Transverse colon (tissue), 4 donors: ENCODE results near the gene ARGLU1. TPM values are rescaled to one million over a fixed set of nuclear protein-coding genes. Genes with fewer than 3 reads are reported as not detected.

ENCODE experiments used
- DNase-seq: peaks from one replicate; pipeline ENCODE4 v3.0.0-alpha.2; 2019
- H3K27ac ChIP-seq, 4 donors: fragments of 200-600 bp; sonication (generic); 2 replicates each; pipeline ENCODE4 v1.5.1; 2016 to 2018; ENCODE audit warnings: inconsistent platforms in 4 of 4
- H3K27me3 ChIP-seq: fragments of 200-600 bp; sonication (generic); 2 replicates; pipeline ENCODE4 v1.5.1; 2017; ENCODE audit warnings: inconsistent platforms
- H3K36me3 ChIP-seq, 4 donors: fragments of 200-600 bp; sonication (generic); 2 replicates each; pipeline ENCODE4 v1.5.1; 2017 to 2019; ENCODE audit warnings: inconsistent platforms in 4 of 4
- H3K4me1 ChIP-seq, 4 donors: fragments of 200-600 bp; sonication (generic); 2 replicates each; pipeline ENCODE4 v1.5.1; 2017 to 2020; ENCODE audit warnings: inconsistent platforms in 4 of 4
- H3K4me3 ChIP-seq, 4 donors: fragments of 200-600 bp; sonication (generic); 1 replicate in 1 of 4; 2 replicates in 3 of 4; pipeline versions ENCODE4 v1.5.1 to v1.6.1; 2017 to 2019; ENCODE audit warnings: inconsistent platforms in 4 of 4
- H3K9me3 ChIP-seq, 2 donors: fragments of 200-600 bp; sonication (generic); 2 replicates each; pipeline ENCODE4 v1.5.1; 2017 to 2019; ENCODE audit warnings: inconsistent platforms in 2 of 2
- CTCF ChIP-seq, 5 experiments: fragments of 200-600 bp in 3 of 5; fragments of 450-650 bp in 2 of 5; sonication (generic) in 3 of 5; IDR thresholded peaks; 1 replicate in 2 of 5; 2 replicates in 3 of 5; pipeline ENCODE4 v1.5.1; 2016 to 2017; ENCODE audit warnings: antibody characterized with exemption in 5 of 5, inconsistent platforms in 3 of 5, mild to moderate bottlenecking in 2 of 5, moderate library complexity in 1 of 5
- EP300 ChIP-seq: sonication (generic); formaldehyde crosslinking; IDR thresholded peaks from one replicate; pipeline ENCODE4 v1.6.1; 2017; ENCODE audit warnings: antibody characterized with exemption, low read depth
- POLR2A ChIP-seq: fragments of 450-650 bp; IDR thresholded peaks from one replicate; pipeline ENCODE4 v1.6.1; 2016; ENCODE audit warnings: antibody characterized with exemption, mild to moderate bottlenecking, moderate library complexity
- POLR2AphosphoS5 ChIP-seq, 3 donors: sonication (generic); formaldehyde crosslinking; IDR thresholded peaks; one replicate each; pipeline ENCODE4 v1.6.1; 2016; ENCODE audit warnings: antibody characterized with exemption in 3 of 3
- WGBS, 2 donors: methylation state at CpG; one replicate each; pipeline ENCODE4 v1.1.5; 2018; ENCODE audit warnings: low coverage in 1 of 2; 5-methylcytosine and 5-hydroxymethylcytosine counted together
- in situ Hi-C, 4 donors: fragments of 200-750 bp; cut with MboI; loops; one replicate each; pipeline versions ENCODE4 v1.15.0 to v1.15.1; 2017; ENCODE audit warnings: low sequenced_read_pairs in 3 of 4, low pct_ligation_motif_present in 1 of 4, low pct_unique_long_range_greater_than_20kb in 1 of 4
- intact Hi-C: fragments of 100-400 bp; cut with DNase I; formaldehyde crosslinking; loops from one replicate; pipeline ENCODE4 v1.15.1; 2023; ENCODE audit warnings: low total_unique reads
- total RNA-seq, 4 donors: library from RNA; depleted of rRNA; stranded (reverse); fragments of >200 nt; gene quantifications; one replicate each; pipeline ENCODE4 v1.1.0, GENCODE V29; 2016

ARGLU1 gene
- total RNA-seq, 4 donors from 2014 or later, result 106 to 155 (median 155) TPM

- TF ChIP-seq POLR2AphosphoS5 (IDR thresholded peaks at IDR 0.05), result peak in 2 of 3 donors; percentile 3 to 30
- no peak for TF ChIP-seq POLR2A
- H3K4me3 ChIP-seq, result peak overlapping the region; percentile 45 to 88 (median 81)
- in situ Hi-C loops (loop anchor here in 2 of 4 donors (25.0 kb wide), 2 partner anchors 1947 to 1972 kb away; no protein-coding TSS in a partner anchor), intact Hi-C loops (no loop called here)
- peaks cover 3 to 37% (median 25%) of the 10 kb centered on the region in 4 donors for H3K4me1 ChIP-seq
- H3K36me3 ChIP-seq, result no peaks in the 10 kb centered on the region
- WGBS, 2 donors, result 9% methylated on average over 60 of the region's 66 CpGs; no CpG with 5 or more reads in 1 of the 2 donors
- no peaks in the 10 kb centered on the region for H3K9me3 ChIP-seq
- H3K27ac ChIP-seq, result peak overlapping the region; percentile 89 to 92 (median 91)
- H3K27me3 ChIP-seq, result peaks cover 7% of the 10 kb centered on the region
- peak; percentile 63 for DNase-seq
Observed at GRCh38 chr13:106533943-106534638, 33.8 kb downstream of the ARGLU1 start.

- no peaks in the 10 kb centered on the region for H3K9me3 ChIP-seq
- TF ChIP-seq POLR2A (peak; percentile 2), EP300 (no peak), POLR2AphosphoS5 (IDR thresholded peaks at IDR 0.05) (peak in 1 of 3 donors; percentile 29), CTCF (IDR thresholded peaks at IDR 0.05) (peak; percentile 26 to 65 (median 34))
- intact Hi-C loops, result no loop called here
Observed at GRCh38 chr13:106533101-106533942, 34.6 kb downstream of the ARGLU1 start.

GRCh38 chr13:106532111-106532929 is 35.6 kb downstream of the ARGLU1 start:
- H3K27ac ChIP-seq, result peak overlapping the region; percentile 89 to 92 (median 91)
- TF ChIP-seq CTCF (IDR thresholded peaks at IDR 0.05) (no peak), POLR2AphosphoS5 (IDR thresholded peaks at IDR 0.05) (no peak), EP300 (no peak), POLR2A (no peak)
- H3K4me3 ChIP-seq, result peak overlapping the region; percentile 14 to 88 (median 81)
- intact Hi-C loops, result no loop called here
- peaks cover 4 to 54% (median 34%) of the 10 kb centered on the region in 4 donors for H3K4me1 ChIP-seq
- in situ Hi-C loops, result loop anchor here in 2 of 4 donors (25.0 kb wide), 2 partner anchors 1945 to 1970 kb away; no protein-coding TSS in a partner anchor
- peaks cover 7% of the 10 kb centered on the region for H3K27me3 ChIP-seq
- no peak for DNase-seq
- H3K36me3 ChIP-seq, result no peaks in the 10 kb centered on the region
- 12 to 24% methylated on average over 11 to 18 of the region's 18 CpGs for WGBS, 2 donors
- no peaks in the 10 kb centered on the region for H3K9me3 ChIP-seq

More at GRCh38 chr13:106533101-106533942, 34.6 kb downstream of the ARGLU1 start:
- Histone ChIP-seq H3K36me3 (no peaks in the 10 kb centered on the region), H3K4me1 (peaks cover 3 to 45% (median 28%) of the 10 kb centered on the region in 4 donors), H3K27me3 (peaks cover 7% of the 10 kb centered on the region), H3K27ac (peak overlapping the region; percentile 89 to 92 (median 91)), H3K4me3 (peak overlapping the region; percentile 45 to 88 (median 81))
- DNase-seq, result peak; percentile 89
- in situ Hi-C loops, result loop anchor here in 2 of 4 donors (25.0 kb wide), 2 partner anchors 1946 to 1971 kb away; no protein-coding TSS in a partner anchor
- 6 to 13% methylated on average over 13 to 41 of the region's 44 CpGs for WGBS, 2 donors

GRCh38 chr13:106530980-106531481 is 36.9 kb downstream of the ARGLU1 start:
- WGBS, 2 donors, result 53% methylated on average over 8 of the region's 8 CpGs; no CpG with 5 or more reads in 1 of the 2 donors
- intact Hi-C loops (no loop called here), in situ Hi-C loops (loop anchor here in 2 of 4 donors (25.0 kb wide), 2 partner anchors 1944 to 1969 kb away; no protein-coding TSS in a partner anchor)
- Histone ChIP-seq H3K27me3 (peaks cover 7% of the 10 kb centered on the region), H3K27ac (peak overlapping the region; percentile 89 to 92 (median 91)), H3K36me3 (no peaks in the 10 kb centered on the region), H3K9me3 (no peaks in the 10 kb centered on the region), H3K4me3 (peak overlapping the region in 3 of 4 donors; percentile 1 to 88 (median 2)), H3K4me1 (peaks cover 4 to 62% (median 33%) of the 10 kb centered on the region in 4 donors)
- DNase-seq, result no peak
- TF ChIP-seq POLR2AphosphoS5 (IDR thresholded peaks at IDR 0.05), result no peak
- no peak for TF ChIP-seq POLR2A
- TF ChIP-seq EP300, result no peak
- TF ChIP-seq CTCF (IDR thresholded peaks at IDR 0.05), result no peak
